ENCODE data around the gene ABHD17C.

DNA sequence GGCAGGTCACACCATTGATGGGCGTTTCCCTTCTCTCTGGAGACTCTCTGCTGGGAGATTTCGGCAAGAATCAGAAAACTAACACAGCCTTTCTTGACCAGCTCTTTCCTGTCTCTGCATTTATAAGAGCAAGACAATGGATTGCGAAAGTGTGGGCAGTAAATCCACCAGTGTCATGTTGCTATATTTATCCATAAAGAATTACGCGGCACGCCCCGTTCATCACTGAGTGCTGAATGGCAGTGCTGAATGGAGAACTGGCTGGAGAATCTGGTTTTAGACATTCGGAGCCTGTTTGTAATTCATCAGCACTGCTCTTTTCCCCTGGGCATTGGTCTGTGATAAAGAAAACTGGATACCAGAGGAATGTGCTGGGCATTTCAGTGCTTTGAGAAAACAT, 82.0 kb downstream of the ABHD17C start:
- no peak for TF ChIP-seq POLR2A (IDR thresholded peaks at IDR 0.05; ENCODE audit: low read length)
- TF ChIP-seq GATA1 (IDR thresholded peaks at IDR 0.05; ENCODE audit: low read depth, low read length): no peak
